Endothelial cell (in vitro differentiated cells): ENCODE data around the gene ABCB9. TPM values are rescaled to one million over a fixed set of nuclear protein-coding genes. Genes with fewer than 3 reads are reported as not detected.
"Not testable (repeated sequence)": the region's sequence is repeated elsewhere in the genome, so short reads cannot be mapped to it uniquely, and the experiment has no call there.

Experiments
- DNase-seq: peaks from one replicate; pipeline ENCODE4 v3.0.0; 2021; ENCODE audit warnings: low spot score
- H3K27ac Mint-ChIP-seq: one replicate; pipeline ENCODE4 v1.8.0; 2021; ENCODE audit warnings: mixed read lengths, inconsistent platforms; ENCODE audit not compliant: unreplicated experiment
- H3K27me3 Mint-ChIP-seq: one replicate; pipeline ENCODE4 v1.8.0; 2021; ENCODE audit warnings: mild to moderate bottlenecking, moderate library complexity, mixed read lengths, inconsistent platforms; ENCODE audit not compliant: unreplicated experiment
- H3K36me3 Mint-ChIP-seq: one replicate; pipeline ENCODE4 v1.8.0; 2021; ENCODE audit warnings: mild to moderate bottlenecking, low read depth, mixed read lengths, inconsistent platforms; ENCODE audit not compliant: unreplicated experiment
- H3K4me1 Mint-ChIP-seq: one replicate; pipeline ENCODE4 v1.8.0; 2021; ENCODE audit warnings: mild to moderate bottlenecking, mixed read lengths, inconsistent platforms; ENCODE audit not compliant: unreplicated experiment
- H3K4me3 Mint-ChIP-seq: one replicate; pipeline ENCODE4 v1.8.0; 2021; ENCODE audit warnings: mild to moderate bottlenecking, mixed read lengths, inconsistent platforms; ENCODE audit not compliant: unreplicated experiment
- H3K9me3 Mint-ChIP-seq: one replicate; pipeline ENCODE4 v1.8.0; 2021; ENCODE audit warnings: mixed read lengths, inconsistent platforms; ENCODE audit not compliant: unreplicated experiment
- long read RNA-seq: library from polyadenylated mRNA; unstranded; transcript quantifications from one replicate; pipeline ENCODE4 v2.0.0, GENCODE V29; 2020; ENCODE audit not compliant: unreplicated experiment
- total RNA-seq: library from RNA; stranded (reverse); fragmentation: NEBNext Ultra II Directional; extraction: Animal tissue kit (Norgen Biotek cat#: 25700); gene quantifications from one replicate; pipeline ENCODE4 v1.2.1, GENCODE V29; 2021; ENCODE audit not compliant: unreplicated experiment
- TF ChIP-seq, protein P1 (sequence below): fragments of 200-600 bp; sonication (generic); IDR thresholded peaks from one replicate; pipeline ENCODE4 v1.5.0; 2021; ENCODE audit warnings: antibody characterized with exemption; ENCODE audit not compliant: unreplicated experiment

Gene ABCB9
- 10.9 TPM for total RNA-seq
- long read RNA-seq: 0 reads

DNA sequence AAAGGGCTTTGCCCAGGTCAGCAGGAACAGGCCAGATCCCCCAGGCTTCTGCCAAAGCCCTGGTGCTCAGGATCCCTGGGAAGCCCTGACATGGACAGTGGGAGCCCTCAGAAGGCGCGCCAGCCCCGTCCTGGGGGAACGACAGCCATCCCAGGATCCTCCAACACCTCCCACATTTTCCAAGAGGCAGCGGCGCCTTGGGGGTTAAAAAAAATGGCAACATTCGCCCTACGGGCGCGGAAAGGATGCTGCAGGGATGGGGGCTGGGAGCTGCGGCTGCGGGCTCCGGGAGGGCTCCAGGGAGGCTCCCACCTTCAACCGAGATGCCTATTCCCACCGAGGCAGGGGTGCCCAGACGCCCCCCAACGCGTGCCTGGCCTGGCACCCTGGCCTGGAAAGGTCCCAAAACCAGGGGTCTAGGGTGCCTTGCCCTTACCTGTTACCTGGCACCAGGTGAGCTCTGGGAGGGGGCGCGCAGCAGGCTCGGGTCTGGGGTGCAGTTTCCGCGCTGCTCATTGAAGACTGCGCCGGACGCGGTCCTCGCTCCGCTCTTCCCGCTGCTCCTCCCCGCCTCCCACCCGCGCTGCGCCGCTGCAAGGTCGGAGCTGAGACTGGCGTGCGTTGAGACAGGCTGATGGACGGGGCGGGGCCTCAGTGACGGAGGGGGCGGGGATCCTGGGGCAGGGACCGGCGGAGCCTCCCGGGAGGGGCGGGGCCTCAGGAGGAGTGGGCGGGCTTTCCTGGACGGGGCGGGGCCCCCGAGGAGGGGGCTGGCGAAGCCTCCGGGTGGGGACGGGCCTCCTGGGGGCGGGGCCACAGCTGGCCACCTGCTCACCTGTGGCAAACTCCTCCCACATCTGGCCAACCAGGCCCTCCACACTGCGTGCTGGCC, at the start of gene ABCB9:
ABCB9 (minus strand) TSS at position 613 of the 892 bp plus-strand sequence. CDS start 6,228 bp downstream, outside the sequence.
- H3K4me3 Mint-ChIP-seq: peak within 1 kb of the TSS; percentile 77
- TF ChIP-seq, protein P1, sequence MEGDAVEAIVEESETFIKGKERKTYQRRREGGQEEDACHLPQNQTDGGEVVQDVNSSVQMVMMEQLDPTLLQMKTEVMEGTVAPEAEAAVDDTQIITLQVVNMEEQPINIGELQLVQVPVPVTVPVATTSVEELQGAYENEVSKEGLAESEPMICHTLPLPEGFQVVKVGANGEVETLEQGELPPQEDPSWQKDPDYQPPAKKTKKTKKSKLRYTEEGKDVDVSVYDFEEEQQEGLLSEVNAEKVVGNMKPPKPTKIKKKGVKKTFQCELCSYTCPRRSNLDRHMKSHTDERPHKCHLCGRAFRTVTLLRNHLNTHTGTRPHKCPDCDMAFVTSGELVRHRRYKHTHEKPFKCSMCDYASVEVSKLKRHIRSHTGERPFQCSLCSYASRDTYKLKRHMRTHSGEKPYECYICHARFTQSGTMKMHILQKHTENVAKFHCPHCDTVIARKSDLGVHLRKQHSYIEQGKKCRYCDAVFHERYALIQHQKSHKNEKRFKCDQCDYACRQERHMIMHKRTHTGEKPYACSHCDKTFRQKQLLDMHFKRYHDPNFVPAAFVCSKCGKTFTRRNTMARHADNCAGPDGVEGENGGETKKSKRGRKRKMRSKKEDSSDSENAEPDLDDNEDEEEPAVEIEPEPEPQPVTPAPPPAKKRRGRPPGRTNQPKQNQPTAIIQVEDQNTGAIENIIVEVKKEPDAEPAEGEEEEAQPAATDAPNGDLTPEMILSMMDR: no peak
- DNase-seq: peak; percentile 96
- H3K9me3 Mint-ChIP-seq: no peaks in the 10 kb centered on the region
- H3K4me1 Mint-ChIP-seq: no peaks in the 10 kb centered on the region
- H3K36me3 Mint-ChIP-seq: no peaks in the 10 kb centered on the region
- H3K27me3 Mint-ChIP-seq: peaks cover 7% of the 10 kb centered on the region
- H3K27ac Mint-ChIP-seq: no peak within 1 kb of the TSS

DNA sequence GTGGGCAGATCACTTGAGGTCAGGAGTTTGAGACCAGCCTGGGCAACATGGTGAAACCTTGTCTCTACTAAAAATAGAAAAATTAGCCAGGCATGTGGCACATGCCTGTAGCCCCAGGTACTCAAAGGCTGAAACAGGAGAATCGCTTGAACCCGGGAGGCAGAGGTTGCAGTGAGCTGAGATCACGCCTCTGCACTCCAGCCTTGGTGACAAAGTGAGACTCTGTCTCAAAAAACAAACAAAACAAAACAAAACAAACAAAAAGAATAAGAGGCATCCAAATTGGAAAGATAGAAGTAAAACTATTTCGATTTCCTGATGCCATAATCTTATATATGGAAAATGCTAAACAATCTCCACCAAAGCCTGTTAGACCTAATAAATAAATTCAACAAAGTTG, 48.2 kb upstream of the ABCB9 start:
- H3K4me3 Mint-ChIP-seq, H3K4me1 Mint-ChIP-seq, DNase-seq, H3K9me3 Mint-ChIP-seq, H3K27ac Mint-ChIP-seq, H3K27me3 Mint-ChIP-seq: not testable (repeated sequence)
- H3K36me3 Mint-ChIP-seq: peaks cover 11% of the 10 kb centered on the region

DNA sequence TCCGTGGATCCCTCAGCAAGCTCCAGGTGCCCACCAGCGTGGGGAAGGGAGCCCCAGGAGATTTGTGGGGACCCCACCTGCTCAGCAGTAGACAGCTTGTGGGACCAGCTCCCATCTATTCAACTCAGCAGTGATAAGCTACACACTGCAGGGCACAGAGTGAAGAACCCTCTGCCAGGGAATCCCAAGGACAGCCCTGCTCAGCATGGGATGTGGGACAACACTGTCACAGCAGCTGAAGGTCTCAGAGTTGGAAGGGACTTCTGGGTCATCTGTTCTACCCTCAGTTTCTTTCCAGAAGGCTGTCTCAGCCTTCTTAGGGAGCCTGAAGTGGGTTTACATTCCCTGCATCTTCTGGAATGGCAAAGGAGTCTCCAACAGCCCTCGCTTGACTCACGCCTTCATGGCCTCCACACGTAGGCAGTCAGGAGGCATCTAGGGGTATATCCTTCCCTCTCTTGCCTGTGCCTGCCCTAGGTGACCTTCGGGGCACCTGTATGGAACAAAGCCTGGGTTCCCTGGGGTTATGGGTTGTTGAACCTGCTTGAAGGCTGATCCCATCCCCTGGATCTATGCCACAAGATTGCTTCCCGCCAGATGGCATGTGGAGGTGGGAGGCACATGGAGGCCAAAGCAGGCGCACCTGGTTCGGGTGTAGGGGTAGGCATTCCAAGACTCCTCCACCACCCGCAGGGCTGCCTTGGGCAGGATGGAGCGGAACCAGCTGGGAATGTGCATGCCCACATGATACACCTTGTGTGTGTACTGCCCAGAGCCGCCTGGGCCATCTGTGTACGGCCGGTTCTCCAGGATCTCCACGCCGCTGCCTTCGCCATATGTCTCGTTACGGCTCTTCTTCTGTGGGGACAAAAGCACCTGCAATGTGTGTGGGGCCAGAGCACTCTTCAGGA, 47.2 kb upstream of the ABCB9 start:
- Mint-ChIP-seq H3K9me3 (no peaks in the 10 kb centered on the region), H3K27me3 (peaks cover 2% of the 10 kb centered on the region), H3K4me1 (no peaks in the 10 kb centered on the region), H3K4me3 (no peak overlapping the region), H3K36me3 (peaks cover 18% of the 10 kb centered on the region), H3K27ac (no peak overlapping the region)
- DNase-seq: no peak
- TF ChIP-seq, protein P1: no peak

DNA sequence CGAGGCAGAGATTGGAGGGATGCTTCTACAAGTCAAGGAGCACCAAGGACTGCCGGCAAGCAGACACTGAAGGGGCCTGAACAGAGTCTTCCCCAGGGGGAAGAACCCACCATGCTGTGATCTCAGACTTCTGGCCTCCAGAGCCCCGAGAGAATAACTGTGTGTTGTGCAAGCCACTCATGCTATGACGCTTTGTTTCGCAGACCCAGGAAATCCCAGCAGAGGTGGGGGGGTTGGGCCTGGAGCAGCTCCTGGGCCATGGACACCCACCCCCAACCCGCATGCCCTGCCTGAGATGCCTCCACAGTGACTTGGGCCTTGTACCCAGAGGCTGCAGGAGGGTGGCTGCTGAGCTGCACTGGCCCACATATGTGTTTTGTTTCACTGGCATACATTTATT, 45.4 kb upstream of the ABCB9 start:
- Mint-ChIP-seq H3K36me3 (peaks cover 18% of the 10 kb centered on the region), H3K4me3 (no peak overlapping the region), H3K27me3 (peaks cover 2% of the 10 kb centered on the region), H3K27ac (no peak overlapping the region), H3K4me1 (no peaks in the 10 kb centered on the region), H3K9me3 (no peaks in the 10 kb centered on the region)
- no peak for DNase-seq
- TF ChIP-seq, protein P1: no peak

DNA sequence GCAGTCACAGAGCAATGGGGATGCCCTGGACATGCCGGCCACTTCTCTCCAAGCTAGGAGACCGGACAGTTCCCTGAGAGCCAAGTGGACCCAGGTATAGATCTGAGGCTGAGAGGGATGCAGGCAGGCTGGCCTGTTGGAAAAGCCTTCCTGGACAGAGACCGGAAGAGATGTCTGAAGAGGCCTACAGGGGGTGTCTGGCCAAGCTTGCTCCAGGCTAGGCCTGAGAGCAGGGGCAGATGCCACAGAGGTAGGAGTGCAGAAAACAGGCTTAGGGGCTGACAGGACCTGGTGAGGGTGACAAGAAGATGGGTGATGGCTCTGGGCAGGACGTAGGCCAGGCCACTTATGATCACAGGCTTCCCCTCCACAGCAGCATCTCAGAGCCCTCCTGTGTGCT, 44.4 kb upstream of the ABCB9 start:
- no peak for DNase-seq
- Mint-ChIP-seq H3K27ac (no peak overlapping the region), H3K27me3 (peaks cover 2% of the 10 kb centered on the region), H3K4me1 (no peaks in the 10 kb centered on the region), H3K4me3 (peak overlapping the region; percentile 14), H3K36me3 (peaks cover 18% of the 10 kb centered on the region), H3K9me3 (no peaks in the 10 kb centered on the region)
- TF ChIP-seq, protein P1: no peak
